Mammary epithelial cell (primary cell): Measurements from ENCODE around the gene WDR44.

Experiments
- CTCF ChIP-seq, 2 donors: IDR thresholded peaks in 1 of 2; conservative IDR thresholded peaks in 1 of 2; 2 replicates each; pipeline ENCODE4 v1.5.1; 2011 to 2012; ENCODE audit warnings: inconsistent platforms in 2 of 2, low read length in 2 of 2, mild to moderate bottlenecking in 2 of 2, control low read depth in 1 of 2, low read depth in 1 of 2; ENCODE audit not compliant: insufficient read depth in 1 of 2; ENCODE audit errors: extremely low read depth in 1 of 2
- EZH2 ChIP-seq: IDR thresholded peaks from 2 replicates; pipeline ENCODE4 v1.6.1; 2012; ENCODE audit warnings: low read length, inconsistent platforms, borderline replicate concordance

- TF ChIP-seq CTCF (conservative IDR thresholded peaks at IDR 0.05 in 1 of 2, IDR thresholded peaks at IDR 0.05 in 1 of 2; ENCODE audit: extremely low read depth in 1 of 2, insufficient read depth in 1 of 2, low read depth in 1 of 2, low read length in 2 of 2) (no peak), EZH2 (no peak)
Observed at GRCh38 chrX:118498755-118499154, 152.8 kb downstream of the WDR44 start.
